Stimulated activated CD4-positive, alpha-beta T cell treated with anti-CD3 and anti-CD28 coated beads, Interleukin-2, amount 100 ng/mL, for 48 hours (primary cell): ENCODE measurements around the gene FMOD.
A peak's percentile ranks its signal among the peaks of the same experiment; 100 is the strongest.
"Not testable (repeated sequence)": the region's sequence is repeated elsewhere in the genome, so short reads cannot be mapped to it uniquely, and the experiment has no call there.

Source experiments
- DNase-seq, 2 donors: peaks; one replicate each; pipeline ENCODE4 v3.0.0-alpha.2; 2020

The FMOD gene

GRCh38 chr1:203325418-203326091, 25.4 kb downstream of the FMOD start:
- DNase-seq: no peak

GRCh38 chr1:203325026-203325417, 25.9 kb downstream of the FMOD start:
- peak; percentile 37 to 42 for DNase-seq

GRCh38 chr1:203324105-203325025, 26.6 kb downstream of the FMOD start:
- DNase-seq: no peak

- DNase-seq: no peak
These were observed 27.3 kb downstream of the FMOD start for GRCh38 chr1:203323587-203323986.

- DNase-seq: no peak
These were observed 28.3 kb downstream of the FMOD start for GRCh38 chr1:203322500-203323179.

- no peak for DNase-seq
These were observed 29.5 kb downstream of the FMOD start for GRCh38 chr1:203321273-203322052.

- no peak for DNase-seq
These were observed 30.2 kb downstream of the FMOD start for GRCh38 chr1:203320591-203321272.

- no peak for DNase-seq
These were observed 32.7 kb downstream of the FMOD start for GRCh38 chr1:203318229-203318517.

- DNase-seq: no peak
These were observed 33.3 kb downstream of the FMOD start for GRCh38 chr1:203317429-203318228.

- DNase-seq: no peak
These were observed 34.3 kb downstream of the FMOD start for GRCh38 chr1:203316626-203317093.

- not testable (repeated sequence) for DNase-seq
These were observed 36.7 kb downstream of the FMOD start for GRCh38 chr1:203314025-203314759.

GRCh38 chr1:203311368-203312301, 39.3 kb downstream of the FMOD start:
- no peak for DNase-seq

- no peak for DNase-seq
These were observed 42.0 kb downstream of the FMOD start for GRCh38 chr1:203308923-203309331.

- no peak for DNase-seq
These were observed 42.5 kb downstream of the FMOD start for GRCh38 chr1:203308328-203308922.

GRCh38 chr1:203307641-203308126, 43.2 kb downstream of the FMOD start:
- no peak for DNase-seq

- DNase-seq: no peak
These were observed 43.9 kb downstream of the FMOD start for GRCh38 chr1:203306965-203307541.

- no peak for DNase-seq
These were observed 44.6 kb downstream of the FMOD start for GRCh38 chr1:203306089-203306964.

- no peak for DNase-seq
These were observed 45.2 kb downstream of the FMOD start for GRCh38 chr1:203305809-203306088.
